ENCODE results near the gene PRR29.

PRR29 gene

DNA sequence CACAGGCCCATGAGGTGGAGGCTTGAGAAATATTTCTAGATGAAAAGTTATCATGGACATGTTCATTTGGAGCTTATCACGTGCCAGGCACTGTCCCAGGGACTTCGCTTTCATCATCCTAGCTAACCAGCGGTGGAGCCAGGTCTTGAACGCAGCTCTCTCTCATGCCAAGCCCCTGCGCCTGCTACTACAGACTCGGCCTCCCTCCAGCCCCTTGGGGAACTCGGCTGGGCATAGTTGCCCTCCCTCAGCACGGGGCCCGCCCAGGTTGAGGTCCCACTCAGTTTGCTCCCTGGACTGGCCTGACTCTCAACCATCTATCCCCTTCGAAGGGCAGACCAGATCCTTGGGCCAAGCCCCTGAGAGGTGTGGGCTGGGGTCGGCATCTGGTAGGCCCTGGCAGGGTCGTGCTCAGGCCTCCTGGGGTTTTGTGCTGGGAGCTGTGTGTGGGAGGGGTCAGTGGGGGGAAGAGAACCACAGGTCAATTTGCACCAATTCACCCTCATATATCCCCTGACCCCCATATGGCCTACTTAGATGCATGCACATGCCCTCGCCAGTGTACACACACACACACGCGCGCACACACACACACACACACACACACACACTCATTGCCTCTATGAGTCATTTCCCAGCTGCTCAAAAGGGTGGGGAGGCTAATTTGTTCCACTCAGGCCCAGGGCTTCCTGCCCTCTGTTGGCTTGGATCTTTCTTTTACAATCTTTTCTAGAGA is 13.3 kb upstream of the PRR29 start:
- Mint-ChIP-seq H3K4me3 (no peak overlapping the region), H3K36me3 (ENCODE audit: low read depth) (peaks cover 7% of the 10 kb centered on the region), H3K27ac (peak overlapping the region; percentile 75), H3K27me3 (ENCODE audit: low read depth) (no peaks in the 10 kb centered on the region), H3K9me3 (peaks cover 13% of the 10 kb centered on the region), H3K4me1 (ENCODE audit: low read depth) (peaks cover 17% of the 10 kb centered on the region)

DNA sequence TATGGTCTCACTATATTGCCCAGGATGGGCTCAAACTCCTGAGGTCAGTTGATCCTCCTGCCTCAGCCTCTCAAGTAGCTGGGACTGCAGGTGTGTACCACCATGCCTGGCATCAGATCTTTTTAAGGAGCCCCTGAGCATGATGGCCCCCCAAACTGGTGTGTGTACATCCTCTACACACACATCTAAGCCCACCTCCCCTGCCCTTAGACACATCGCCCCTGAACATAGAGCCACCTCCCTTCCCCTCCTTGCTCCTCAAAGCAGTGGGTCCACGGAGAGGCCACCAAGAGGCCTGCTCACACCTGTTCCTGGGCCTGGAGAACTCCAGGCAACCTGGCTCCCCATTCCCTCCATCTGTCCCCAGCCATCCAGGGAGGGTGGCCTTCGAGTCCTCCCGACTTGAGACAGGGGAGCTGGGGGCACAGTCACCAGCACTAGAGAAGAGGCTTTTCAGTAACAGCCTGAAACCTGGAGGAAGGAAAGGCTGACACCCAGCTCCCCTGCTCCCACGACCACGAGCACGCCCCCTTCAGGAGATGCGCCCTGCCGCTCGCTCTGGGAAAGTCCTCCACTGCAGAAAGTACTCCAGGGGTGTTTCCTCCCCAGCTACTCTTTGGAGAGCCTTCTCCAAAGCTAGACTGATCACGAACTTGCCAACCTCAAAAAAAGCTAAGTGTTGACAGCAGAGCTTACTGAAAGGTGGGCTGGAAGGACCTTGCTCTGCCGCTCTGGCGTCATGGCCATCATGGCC is 12.6 kb upstream of the PRR29 start:
- Mint-ChIP-seq H3K4me1 (ENCODE audit: low read depth) (peaks cover 22% of the 10 kb centered on the region), H3K36me3 (ENCODE audit: low read depth) (peaks cover 7% of the 10 kb centered on the region), H3K4me3 (no peak overlapping the region), H3K27ac (peak overlapping the region; percentile 75), H3K9me3 (peaks cover 13% of the 10 kb centered on the region), H3K27me3 (ENCODE audit: low read depth) (no peaks in the 10 kb centered on the region)

DNA sequence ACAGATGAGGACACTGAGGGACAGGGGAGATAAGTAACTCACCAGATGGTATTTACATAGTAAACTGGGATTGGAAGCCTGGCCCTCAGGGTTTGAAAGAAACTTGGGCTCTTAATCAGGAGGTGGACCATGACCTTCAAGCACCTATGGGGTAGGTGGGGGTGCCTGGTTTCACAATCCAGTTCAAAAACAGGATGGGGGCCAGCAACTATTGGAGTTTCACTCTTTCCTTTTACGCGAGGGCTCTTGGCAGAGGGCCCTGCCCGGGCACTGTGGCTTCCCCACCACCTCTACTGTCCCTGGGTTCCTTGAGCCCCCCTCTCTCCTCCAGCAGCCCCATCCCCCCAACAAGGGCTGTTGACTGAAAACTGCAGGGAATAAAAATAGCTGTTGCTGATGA is 11.3 kb upstream of the PRR29 start:
- H3K4me3 Mint-ChIP-seq, result no peak overlapping the region
- H3K9me3 Mint-ChIP-seq, result peaks cover 11% of the 10 kb centered on the region
- H3K27me3 Mint-ChIP-seq (ENCODE audit: low read depth), result peaks cover 3% of the 10 kb centered on the region
- H3K27ac Mint-ChIP-seq, result peak overlapping the region; percentile 62
- H3K36me3 Mint-ChIP-seq (ENCODE audit: low read depth), result peaks cover 7% of the 10 kb centered on the region
- H3K4me1 Mint-ChIP-seq (ENCODE audit: low read depth), result peaks cover 29% of the 10 kb centered on the region

DNA sequence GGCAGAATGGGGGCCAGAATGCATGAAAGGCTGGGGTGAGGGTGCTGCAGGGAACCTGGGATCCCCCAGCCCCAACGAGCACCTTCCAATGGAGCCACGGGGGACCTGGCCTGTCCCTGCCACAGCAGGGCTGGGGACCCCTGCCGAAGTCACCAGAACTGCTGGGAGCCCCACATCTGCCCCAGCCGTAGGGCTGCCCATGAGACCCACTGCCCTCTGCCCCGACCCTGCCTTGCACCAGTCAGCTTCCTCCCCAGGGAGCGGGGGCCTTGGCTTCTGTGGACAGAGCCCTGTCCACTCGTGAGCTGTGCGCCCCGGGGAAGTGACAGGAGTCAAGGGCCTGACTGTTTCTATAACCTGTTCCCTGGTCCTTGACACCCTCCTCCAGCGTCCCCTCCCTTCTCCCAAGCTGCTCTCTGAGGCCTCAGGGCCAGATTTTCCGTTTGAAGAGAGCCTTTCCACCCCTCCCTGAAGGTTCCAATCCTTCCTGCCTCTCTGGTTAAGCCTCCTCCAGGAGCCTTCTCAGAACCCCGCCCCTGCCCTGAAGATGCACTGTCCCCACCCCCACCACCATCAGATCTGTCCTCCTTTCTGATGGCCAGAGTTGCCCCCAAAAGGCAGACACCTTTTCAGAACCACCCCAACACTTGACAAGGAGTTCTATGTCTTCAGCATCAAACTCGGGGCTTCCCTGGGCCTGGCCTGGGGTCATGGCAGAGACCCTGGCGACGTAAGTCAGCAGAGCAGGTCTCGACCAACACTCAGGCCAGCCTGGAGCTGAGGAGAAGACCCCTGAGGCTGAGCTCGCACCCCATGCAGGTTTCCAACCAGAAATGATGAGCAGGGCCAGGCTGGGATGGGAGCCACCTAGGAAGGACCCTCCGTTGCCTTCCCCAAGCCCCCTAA is 10.7 kb upstream of the PRR29 start:
- Mint-ChIP-seq H3K36me3 (ENCODE audit: low read depth) (peaks cover 3% of the 10 kb centered on the region), H3K4me1 (ENCODE audit: low read depth) (peaks cover 30% of the 10 kb centered on the region), H3K27ac (peak overlapping the region; percentile 59), H3K9me3 (peaks cover 6% of the 10 kb centered on the region), H3K27me3 (ENCODE audit: low read depth) (peaks cover 10% of the 10 kb centered on the region), H3K4me3 (no peak overlapping the region)

DNA sequence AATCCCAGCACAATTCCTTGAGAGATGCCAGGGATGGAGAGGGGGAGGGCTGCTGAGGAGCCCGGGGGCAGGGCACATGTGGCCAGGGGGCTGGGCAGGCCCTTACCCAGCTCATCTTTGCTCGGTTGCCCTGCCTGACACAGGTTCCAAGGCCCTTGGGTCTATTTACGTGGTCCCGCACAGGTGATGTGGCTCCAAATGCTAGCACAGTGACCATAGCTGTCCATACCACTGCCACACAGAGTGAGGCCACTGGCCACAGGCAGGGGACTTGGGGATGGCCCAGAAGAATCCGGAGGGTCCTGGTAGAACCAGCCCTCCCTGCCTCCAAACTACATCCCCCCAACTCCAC is 10.0 kb upstream of the PRR29 start:
- Mint-ChIP-seq H3K4me3 (no peak overlapping the region), H3K9me3 (no peaks in the 10 kb centered on the region), H3K36me3 (ENCODE audit: low read depth) (no peaks in the 10 kb centered on the region), H3K27me3 (ENCODE audit: low read depth) (peaks cover 14% of the 10 kb centered on the region), H3K27ac (no peak overlapping the region), H3K4me1 (ENCODE audit: low read depth) (peaks cover 34% of the 10 kb centered on the region)

DNA sequence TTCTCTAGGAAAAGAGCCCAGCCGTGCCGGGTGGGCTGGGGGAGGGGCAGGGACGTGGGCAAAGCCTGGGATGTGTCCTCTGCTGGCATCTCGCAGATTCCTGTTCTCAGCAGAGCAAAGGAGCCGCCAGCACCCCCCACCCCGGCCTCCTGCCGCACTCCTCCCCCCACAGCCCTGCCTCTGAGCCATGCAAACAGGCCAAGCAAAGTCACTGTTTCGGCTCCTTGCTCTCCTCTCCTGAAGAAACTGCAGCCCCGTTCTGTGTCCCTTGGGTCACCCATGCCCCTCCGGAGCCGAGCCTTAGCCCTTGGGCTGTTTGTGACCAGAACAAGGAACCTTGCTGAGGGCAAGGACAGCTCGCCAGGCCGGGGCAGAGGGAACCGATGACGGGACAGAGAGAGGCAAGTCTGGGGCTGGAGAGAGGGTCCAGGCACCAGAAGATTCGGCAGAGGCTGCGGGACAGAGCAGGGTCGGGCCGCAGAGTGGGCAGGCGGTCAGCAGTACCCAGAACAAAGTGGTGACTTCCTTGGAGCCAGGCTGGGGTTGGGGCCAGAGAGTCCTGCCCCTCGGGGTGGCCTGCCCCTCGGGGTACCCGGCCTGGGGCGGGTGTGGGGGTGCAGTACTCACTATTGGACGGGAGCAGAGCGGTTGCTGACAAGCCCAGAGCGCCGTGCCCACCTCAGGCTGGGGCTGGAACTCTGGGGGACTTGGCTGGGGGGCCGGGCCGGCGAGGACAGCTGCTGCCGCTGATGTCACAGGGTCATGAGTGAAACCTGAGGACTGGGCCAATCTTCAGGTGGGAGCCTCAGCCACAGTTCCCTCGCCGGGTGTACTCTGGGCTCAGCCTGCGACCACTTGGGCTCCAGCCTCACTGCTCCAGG is 9.2 kb upstream of the PRR29 start:
- peaks cover 14% of the 10 kb centered on the region for H3K27me3 Mint-ChIP-seq (ENCODE audit: low read depth)
- H3K9me3 Mint-ChIP-seq, result no peaks in the 10 kb centered on the region
- H3K4me3 Mint-ChIP-seq, result no peak overlapping the region
- peaks cover 40% of the 10 kb centered on the region for H3K4me1 Mint-ChIP-seq (ENCODE audit: low read depth)
- H3K36me3 Mint-ChIP-seq (ENCODE audit: low read depth), result no peaks in the 10 kb centered on the region
- H3K27ac Mint-ChIP-seq, result no peak overlapping the region

DNA sequence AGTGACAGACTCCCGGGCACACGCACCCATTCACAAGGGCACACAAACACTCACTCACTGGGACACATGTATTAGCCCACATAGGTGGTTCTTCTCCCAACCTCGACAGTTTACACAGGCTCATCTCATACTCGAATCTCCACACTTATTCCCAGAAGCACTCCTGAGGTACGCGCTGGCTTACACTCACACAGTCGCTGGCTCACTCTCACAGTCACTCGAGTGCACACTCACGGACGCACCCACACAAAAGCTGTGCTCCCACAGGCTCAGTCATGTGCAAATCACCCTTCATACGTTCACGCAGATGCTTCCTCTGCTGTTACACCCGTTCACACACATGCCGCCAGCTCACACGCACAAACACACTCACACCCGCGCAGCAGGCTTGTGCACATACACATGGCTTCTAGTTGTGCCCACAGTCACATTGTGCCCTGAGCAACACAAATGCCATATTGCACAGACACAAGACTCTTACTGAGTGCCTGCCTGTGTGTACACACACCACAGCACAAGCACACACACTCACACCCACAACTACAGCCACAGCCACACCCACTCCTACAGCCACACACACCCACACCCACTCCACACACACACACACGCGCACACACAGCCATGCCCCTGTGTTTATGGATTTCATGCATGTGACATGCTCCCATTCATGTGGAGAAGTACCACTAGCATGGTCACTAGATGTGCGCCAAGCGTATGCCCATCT is 8.4 kb upstream of the PRR29 start:
- Mint-ChIP-seq H3K4me1 (ENCODE audit: low read depth) (peaks cover 40% of the 10 kb centered on the region), H3K36me3 (ENCODE audit: low read depth) (no peaks in the 10 kb centered on the region), H3K9me3 (no peaks in the 10 kb centered on the region), H3K4me3 (peak overlapping the region; percentile 38), H3K27me3 (ENCODE audit: low read depth) (peaks cover 14% of the 10 kb centered on the region), H3K27ac (peak overlapping the region; percentile 43)

DNA sequence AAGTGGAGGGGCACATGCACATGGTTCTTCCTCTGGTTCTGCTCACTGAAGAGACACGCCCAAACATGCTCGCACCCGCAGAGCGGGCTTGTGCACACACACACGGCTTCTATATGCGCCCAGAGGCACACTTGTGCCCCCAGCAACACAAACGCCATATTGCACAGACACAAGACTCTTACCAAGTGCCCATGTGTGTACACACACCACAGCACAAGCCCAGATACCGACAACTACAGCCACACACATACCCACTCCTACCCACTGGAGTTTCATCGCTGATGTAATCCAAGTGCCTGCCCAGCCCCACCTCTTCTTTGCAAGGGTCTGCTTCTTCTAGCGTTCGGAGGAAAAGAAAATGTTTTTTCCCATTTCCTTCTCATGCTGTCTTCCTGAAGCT is 6.5 kb upstream of the PRR29 start:
- Mint-ChIP-seq H3K4me1 (ENCODE audit: low read depth) (peaks cover 32% of the 10 kb centered on the region), H3K27ac (no peak overlapping the region), H3K9me3 (no peaks in the 10 kb centered on the region), H3K36me3 (ENCODE audit: low read depth) (no peaks in the 10 kb centered on the region), H3K27me3 (ENCODE audit: low read depth) (peaks cover 20% of the 10 kb centered on the region), H3K4me3 (no peak overlapping the region)

DNA sequence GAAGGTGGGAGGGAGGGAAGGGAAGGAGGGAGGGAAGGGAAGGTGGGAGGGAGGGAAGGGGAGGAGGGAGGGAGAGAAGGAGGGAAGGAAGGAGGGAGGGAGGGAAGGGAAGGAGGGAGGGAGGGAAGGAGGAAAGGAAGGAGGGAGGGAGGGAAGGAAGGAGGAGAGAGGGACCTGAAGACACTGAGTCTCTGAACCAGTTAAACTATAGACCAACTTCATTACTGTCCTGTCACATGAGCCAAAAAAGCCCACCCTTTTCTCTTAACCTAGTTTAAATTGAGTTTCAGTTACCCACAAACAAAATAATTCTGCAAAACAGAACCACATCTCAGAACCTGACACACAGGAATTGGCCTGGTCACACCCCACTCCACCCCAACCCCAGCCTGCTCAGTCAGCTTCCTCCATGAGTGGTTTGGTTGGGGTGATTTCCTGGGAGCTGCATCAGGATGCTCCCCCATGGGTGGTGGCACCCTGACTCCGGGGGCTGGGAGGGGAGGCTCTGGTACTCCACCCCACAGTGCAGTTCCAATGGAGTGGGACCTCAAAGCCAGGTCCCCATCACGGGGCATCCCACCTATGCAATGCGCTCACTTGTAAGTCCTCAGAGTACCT is 4.7 kb upstream of the PRR29 start:
- Mint-ChIP-seq H3K27ac (peak overlapping the region; percentile 52), H3K36me3 (ENCODE audit: low read depth) (no peaks in the 10 kb centered on the region), H3K27me3 (ENCODE audit: low read depth) (peaks cover 25% of the 10 kb centered on the region), H3K4me3 (peak overlapping the region; percentile 51), H3K9me3 (no peaks in the 10 kb centered on the region), H3K4me1 (ENCODE audit: low read depth) (peaks cover 43% of the 10 kb centered on the region)

DNA sequence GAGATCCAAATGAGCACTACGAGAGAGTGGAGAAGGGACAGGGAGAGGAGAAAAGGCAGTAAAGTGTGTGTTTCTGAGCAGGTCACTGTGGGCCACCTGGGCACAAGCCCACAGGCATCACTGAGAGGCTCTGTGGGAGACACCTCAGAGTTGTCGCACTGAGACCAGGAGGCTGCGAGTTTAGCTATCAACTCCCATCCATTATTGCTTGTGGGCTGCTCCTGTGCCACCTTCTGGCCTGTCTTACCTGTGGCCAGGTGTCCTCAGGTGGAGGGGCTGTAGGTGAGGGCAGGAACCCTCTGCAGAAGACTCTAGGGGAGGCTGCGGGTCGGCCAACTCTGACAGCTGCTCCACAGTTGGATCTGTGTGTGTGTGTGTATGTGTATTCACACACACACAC is 2.5 kb upstream of the PRR29 start:
- Mint-ChIP-seq H3K4me1 (ENCODE audit: low read depth) (peaks cover 46% of the 10 kb centered on the region), H3K36me3 (ENCODE audit: low read depth) (no peaks in the 10 kb centered on the region), H3K27ac (no peak overlapping the region), H3K4me3 (peak overlapping the region; percentile 8), H3K27me3 (ENCODE audit: low read depth) (peaks cover 25% of the 10 kb centered on the region), H3K9me3 (no peaks in the 10 kb centered on the region)

DNA sequence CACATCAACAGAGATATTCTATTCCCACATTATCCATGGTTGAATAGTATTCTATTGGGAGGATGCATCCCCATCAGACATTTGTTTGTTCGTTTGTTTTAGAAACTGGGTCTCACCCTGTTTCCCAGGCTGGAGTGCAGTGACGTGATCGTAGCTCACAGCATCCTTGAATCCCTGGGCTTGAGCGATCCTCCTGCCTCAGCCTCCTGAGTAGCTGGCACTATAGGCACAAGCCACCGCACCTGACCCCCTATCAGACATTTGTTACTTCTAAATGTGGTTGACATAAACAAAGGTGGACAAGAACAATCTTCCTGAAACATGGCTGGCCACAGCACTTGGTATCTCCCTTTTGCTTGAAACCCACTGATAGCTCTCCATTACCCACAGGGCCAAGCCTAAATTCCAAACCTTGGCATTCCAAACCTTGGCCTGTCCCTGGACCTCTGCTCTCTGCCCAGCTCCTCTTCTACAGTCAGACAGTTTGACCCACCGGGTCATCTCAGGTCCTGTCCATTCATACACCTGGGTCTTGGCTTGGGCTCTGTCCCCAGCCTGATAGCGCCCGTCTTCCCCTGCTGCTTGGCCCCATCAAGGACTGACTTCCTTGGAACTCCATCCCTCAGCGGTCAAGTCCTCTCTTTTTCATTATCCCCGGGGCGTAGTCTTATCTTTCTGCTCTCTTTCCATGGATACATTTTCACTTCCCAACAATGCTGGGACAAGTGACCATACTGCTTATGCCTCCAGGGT is 1.5 kb upstream of the PRR29 start:
- peaks cover 22% of the 10 kb centered on the region for H3K27me3 Mint-ChIP-seq (ENCODE audit: low read depth)
- H3K27ac Mint-ChIP-seq, result no peak overlapping the region
- no peaks in the 10 kb centered on the region for H3K9me3 Mint-ChIP-seq
- peaks cover 40% of the 10 kb centered on the region for H3K4me1 Mint-ChIP-seq (ENCODE audit: low read depth)
- H3K4me3 Mint-ChIP-seq, result no peak overlapping the region
- no peaks in the 10 kb centered on the region for H3K36me3 Mint-ChIP-seq (ENCODE audit: low read depth)

DNA sequence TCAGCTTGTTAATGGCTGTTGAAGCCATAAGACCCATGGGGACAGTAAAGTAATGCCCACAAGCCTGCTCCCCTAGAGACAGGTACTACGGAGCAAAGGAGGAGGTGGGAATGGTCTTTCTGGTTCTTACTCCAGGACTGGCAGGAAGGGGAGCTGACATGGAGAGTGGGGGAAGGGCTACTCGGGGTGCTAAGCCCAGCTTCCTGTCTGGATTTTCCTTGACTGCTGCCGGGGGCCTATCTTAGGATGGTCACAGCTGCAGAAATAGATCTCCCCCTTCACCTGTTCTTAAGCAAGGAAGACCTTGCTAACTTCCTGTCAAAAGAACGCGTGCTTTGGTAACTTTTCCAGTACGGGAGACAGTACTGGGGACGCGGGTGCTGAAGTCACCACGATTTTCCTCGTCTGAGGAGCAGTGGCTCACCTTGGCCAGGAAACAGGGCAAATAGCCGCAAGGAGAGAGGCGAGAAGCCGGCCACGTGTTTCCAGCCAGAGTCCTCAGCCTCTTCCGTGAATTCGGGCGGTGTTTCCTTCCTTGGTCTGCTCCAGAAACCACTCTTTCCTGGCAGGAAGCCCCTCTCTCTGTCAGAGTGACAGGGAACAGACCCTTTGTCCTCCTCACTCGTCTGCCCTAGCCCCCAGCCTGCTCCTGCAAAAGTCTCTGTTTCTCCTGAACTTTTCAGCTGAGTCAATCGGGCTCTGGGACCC is 656 bp upstream of the PRR29 start:
- Mint-ChIP-seq H3K9me3 (no peaks in the 10 kb centered on the region), H3K4me3 (peak overlapping the region; percentile 86), H3K27ac (peak overlapping the region; percentile 68)

More for the DNA sequence above, 656 bp upstream of the PRR29 start:
- H3K36me3 Mint-ChIP-seq (ENCODE audit: low read depth), result no peaks in the 10 kb centered on the region
- H3K4me1 Mint-ChIP-seq (ENCODE audit: low read depth), result peaks cover 37% of the 10 kb centered on the region
- peaks cover 15% of the 10 kb centered on the region for H3K27me3 Mint-ChIP-seq (ENCODE audit: low read depth)

Measured in T-helper 1 cell treated with Interleukin-12 subunit alpha and Interleukin-12 subunit beta and Interleukin-4 antibody, amounts not matched to agents 30 μg/mL and 1 μg/mL, for 36 hours (primary cell).